GM12865 (cell line): Measurements from ENCODE around the gene RPL13A.
A peak's percentile ranks its signal among the peaks of the same experiment; 100 is the strongest.
"Not testable (repeated sequence)": the region's sequence is repeated elsewhere in the genome, so short reads cannot be mapped to it uniquely, and the experiment has no call there.

Experiments
- DNase-seq: peaks from one replicate; pipeline ENCODE4 v3.0.0; 2010; ENCODE audit warnings: low read depth
- H3K4me3 ChIP-seq: 2 replicates; pipeline ENCODE4 v1.5.1; 2011; ENCODE audit warnings: mild to moderate bottlenecking, low read depth, low read length, control low read depth
- TF ChIP-seq, protein P1 (sequence below): IDR thresholded peaks from 2 replicates; pipeline ENCODE4 v1.5.1; 2011; ENCODE audit warnings: low read length, control low read depth, low read depth, inconsistent platforms; ENCODE audit not compliant: insufficient read depth; ENCODE audit errors: missing control alignments

RPL13A gene

DNA sequence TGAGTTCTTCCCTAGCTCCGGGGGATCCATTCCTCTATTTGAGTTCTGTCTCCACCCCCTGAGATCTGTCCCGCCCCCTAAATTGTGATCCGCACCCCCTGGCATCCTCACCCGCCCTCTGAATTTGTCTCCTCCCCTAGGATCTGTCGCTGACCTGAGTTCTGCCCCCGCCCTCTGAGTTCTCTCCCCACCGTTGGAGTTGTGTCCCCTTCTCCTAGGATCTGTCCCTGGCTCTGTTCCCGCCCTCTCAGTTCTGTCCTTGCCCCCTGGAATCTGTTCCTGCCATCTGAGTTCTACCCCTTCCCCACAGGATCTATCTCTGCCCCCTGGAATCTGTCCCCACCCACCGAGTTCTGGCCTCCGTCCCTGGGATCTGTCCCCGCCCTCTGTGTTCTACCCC lies 45.1 kb upstream of the RPL13A start:
- TF ChIP-seq, protein P1, sequence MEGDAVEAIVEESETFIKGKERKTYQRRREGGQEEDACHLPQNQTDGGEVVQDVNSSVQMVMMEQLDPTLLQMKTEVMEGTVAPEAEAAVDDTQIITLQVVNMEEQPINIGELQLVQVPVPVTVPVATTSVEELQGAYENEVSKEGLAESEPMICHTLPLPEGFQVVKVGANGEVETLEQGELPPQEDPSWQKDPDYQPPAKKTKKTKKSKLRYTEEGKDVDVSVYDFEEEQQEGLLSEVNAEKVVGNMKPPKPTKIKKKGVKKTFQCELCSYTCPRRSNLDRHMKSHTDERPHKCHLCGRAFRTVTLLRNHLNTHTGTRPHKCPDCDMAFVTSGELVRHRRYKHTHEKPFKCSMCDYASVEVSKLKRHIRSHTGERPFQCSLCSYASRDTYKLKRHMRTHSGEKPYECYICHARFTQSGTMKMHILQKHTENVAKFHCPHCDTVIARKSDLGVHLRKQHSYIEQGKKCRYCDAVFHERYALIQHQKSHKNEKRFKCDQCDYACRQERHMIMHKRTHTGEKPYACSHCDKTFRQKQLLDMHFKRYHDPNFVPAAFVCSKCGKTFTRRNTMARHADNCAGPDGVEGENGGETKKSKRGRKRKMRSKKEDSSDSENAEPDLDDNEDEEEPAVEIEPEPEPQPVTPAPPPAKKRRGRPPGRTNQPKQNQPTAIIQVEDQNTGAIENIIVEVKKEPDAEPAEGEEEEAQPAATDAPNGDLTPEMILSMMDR: no peak
- H3K4me3 ChIP-seq: peak overlapping the region; percentile 57
- no peak for DNase-seq

DNA sequence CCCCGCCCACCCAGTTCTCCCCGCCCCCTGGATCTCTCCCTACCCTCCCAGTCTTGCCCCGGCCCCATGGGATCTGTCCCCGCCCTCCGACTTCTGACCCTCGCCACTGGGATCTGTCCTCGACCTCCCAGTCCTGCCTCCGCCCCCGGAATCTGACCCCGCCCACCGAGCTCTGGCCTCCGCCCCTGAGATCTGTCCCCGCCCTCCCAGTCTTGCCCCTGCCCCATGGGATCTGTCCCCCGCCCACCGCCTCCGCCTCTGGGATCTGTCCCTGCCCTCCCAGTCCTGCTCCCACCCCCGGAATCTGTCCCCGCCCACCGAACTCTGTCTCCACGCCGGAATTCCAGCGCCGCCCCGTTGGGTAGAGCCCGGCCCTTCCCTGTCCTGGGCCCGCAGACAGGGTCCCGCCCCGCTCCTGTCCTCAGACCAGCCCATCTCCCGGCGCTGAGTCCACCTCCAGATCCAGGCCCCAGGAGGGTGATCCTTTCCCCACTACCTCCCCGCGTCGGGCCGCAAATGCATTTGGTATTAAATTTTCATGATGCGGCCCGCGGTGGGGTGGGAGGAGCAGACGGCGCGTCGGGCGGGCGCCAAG lies 44.5 kb upstream of the RPL13A start:
- DNase-seq: peak; percentile 75
- peak overlapping the region; percentile 57 for H3K4me3 ChIP-seq
- TF ChIP-seq, protein P1: no peak

DNA sequence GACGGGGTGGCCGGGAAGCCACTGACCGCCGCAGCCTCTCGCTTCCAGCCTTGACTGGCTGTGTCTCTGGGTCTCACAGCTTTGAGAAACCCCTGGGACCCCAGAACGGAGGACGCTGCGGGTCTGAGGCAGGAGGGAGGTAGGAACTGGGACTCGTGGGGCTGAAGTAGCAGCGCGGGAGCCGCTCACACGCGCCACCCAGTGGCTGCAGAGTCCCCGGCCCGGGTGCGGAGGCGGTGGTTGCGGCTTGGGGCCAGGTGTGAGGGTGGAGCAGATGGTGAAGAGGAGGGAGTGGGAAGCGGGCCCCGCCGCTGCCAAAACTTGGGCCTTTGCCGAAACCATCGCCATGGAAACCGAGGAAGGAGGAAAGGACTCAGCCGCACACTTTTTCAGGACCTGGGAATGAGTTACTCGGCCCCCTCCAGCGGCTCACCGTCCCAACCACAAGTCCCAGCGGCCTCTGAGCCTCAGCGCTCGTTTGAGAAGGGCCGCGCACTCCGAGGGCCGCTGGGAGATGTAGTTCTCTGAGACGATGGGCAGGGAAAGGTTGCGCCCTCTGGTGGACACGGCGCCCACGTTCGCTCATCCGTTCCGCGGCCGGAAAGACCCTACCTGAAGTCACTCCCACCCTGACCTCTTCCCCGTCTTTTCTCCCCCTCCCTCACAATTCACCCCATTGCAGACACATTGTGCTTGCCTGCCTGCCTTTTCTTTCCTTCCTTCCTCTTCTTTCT lies 43.9 kb upstream of the RPL13A start:
- TF ChIP-seq, protein P1: peak; percentile 96
- peak; percentile 97 for DNase-seq
- H3K4me3 ChIP-seq: peak overlapping the region; percentile 57

DNA sequence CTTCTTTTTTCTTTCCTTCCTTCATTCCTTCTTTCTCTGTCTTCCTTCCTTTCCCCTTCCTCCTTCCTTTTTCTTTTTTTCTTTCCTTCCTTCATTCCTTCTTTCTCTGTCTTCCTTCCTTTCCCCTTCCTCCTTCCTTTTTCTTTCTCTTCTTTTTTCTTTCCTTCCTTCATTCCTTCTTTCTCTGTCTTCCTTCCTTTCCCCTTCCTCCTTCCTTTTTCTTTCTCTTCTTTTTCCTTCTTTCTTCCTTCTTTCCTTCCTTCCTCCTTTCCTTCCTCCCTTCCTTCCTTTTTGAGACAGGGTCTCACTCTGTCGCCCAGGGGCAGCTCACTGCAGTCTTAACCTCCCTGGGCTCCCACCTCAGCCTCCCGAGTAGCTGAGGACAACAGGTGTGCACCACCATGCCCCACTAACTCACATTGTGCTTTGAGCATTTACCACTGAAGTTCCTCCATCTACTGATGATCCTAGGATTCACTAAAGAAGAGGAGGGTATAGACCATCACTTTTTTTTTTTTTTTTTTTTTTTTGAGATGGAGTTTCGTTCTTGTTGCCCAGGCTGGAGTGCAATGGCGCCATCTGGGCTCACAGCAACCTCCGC lies 43.2 kb upstream of the RPL13A start:
- not testable (repeated sequence) for H3K4me3 ChIP-seq, DNase-seq

DNA sequence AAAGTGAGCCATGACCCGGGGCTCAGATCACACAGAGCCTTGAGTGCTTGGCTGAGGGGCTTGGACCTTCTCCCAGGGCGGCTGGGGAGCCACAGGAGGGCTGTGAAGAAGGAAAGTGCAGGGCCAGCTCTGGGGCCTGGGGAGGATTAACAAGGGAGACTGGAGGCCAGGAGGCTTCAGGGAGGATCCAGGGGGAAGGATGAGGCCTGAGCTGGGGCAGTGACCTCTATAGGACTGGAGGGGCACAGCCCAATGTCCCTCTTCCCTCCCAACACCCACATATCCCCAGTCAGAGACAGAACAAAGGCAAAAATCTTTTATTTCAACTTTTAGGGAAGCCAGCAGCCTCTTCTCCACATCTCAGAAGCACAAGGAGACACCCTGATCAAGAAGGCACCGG lies 41.4 kb upstream of the RPL13A start:
- no peak overlapping the region for H3K4me3 ChIP-seq
- TF ChIP-seq, protein P1: no peak

DNA sequence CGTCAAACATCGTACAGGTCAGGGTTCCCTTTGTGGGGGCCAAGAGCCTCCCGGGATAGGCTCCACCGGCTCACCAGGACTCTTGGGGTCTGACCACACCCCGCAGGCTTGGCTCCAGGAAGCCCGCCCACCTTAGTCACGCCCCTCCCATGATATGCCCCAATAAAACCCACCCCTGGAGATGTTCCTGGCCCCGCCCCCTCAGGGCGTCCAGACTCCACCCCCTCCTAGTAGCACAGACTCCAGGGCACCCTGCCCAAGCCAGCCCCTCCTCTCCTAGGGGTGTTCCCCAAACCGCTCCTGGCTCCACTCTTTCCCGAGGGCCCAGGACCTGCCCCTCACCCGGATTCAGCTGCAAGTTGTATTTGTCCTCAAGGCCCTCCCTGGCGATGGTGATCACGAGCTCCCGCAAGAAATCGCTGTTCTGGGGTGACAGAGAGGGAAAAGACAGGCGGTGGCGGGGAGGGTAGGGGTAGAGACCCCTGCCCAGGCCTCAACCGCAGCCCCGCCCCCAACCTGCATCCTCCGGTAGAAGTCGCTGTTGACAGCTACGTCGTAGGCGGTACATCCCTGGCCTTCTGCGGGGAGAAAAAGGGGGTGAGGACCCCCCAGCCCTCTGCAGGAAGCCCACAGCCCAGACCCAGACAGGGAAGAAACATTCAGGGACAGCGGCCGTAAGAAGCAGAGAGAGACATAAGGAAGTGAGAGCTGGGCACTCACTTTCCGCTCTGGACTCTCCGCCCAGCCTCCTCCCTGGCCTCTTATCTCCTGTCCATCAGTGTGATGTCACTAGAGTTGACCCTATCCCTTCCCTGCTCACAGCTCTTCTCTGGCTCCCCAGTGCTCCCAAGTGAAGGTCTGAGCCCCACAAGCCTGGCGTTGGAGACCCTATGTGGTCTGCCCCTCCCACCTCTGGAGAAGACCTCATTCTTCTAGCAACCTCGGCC lies 39.6 kb upstream of the RPL13A start:
- peak; percentile 57 for DNase-seq
- TF ChIP-seq, protein P1: no peak
- H3K4me3 ChIP-seq: no peak overlapping the region

More for the DNA sequence above, 41.4 kb upstream of the RPL13A start:
- DNase-seq: no peak

DNA sequence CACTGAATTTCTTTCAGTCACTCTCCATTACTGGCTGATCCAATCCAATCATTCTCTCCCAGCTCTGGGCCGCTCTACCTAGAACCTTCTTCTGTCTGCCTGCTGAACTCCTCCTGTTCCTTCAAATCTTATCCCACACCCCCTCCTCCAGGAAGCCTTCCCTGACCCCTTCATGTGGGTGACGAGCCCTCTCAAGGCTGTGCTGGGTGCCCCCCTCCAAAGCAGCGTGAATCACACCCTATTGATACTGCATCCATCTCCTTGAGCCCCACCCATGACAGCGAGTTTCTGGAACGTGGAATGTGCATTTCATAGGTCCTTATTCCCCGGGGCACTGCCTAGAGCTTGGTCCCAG lies 39.0 kb upstream of the RPL13A start:
- TF ChIP-seq, protein P1: no peak
- H3K4me3 ChIP-seq: no peak overlapping the region
- no peak for DNase-seq
